ENCODE results near the gene TXN. TPM values are rescaled to one million over a fixed set of nuclear protein-coding genes. Genes with fewer than 3 reads are reported as not detected.

The TXN gene
- total and polyA plus RNA-seq, 2 of the 8 experiments (the other 6 are each of a cell fraction or from before 2014, with no cell fraction given) = 297 to 419 TPM

- no peak overlapping the region for H2BK12ac ChIP-seq (ENCODE audit: low read depth, low read length)
- H4K8ac ChIP-seq (ENCODE audit: extremely low read depth, insufficient read depth, low read length) = no peak overlapping the region
- DNase-seq (ENCODE audit: low read depth in 1 of 2, low spot score in 2 of 2) (no peak), FAIRE-seq (no peak)
- H2BK5ac ChIP-seq (ENCODE audit: low read depth, low read length) = no peak overlapping the region
- H3K14ac ChIP-seq (ENCODE audit: insufficient read length) = no peak overlapping the region
- no peaks in the 10 kb centered on the region for H3K36me3 ChIP-seq (ENCODE audit: control insufficient read depth in 2 of 4, insufficient read depth in 4 of 4, low read length in 3 of 4)
- H3K56ac ChIP-seq (replicated peaks; ENCODE audit: insufficient read length, low read depth, low read length) = no peak overlapping the region
- H4K5ac ChIP-seq (ENCODE audit: insufficient read length, low read depth, low read length) = no peak overlapping the region
- no peaks in the 10 kb centered on the region for H4K20me1 ChIP-seq (replicated peaks in 1 of 2; ENCODE audit: control insufficient read depth in 1 of 2, insufficient read depth in 2 of 2, low read length in 2 of 2)
- no peaks in the 10 kb centered on the region for H3K9me3 ChIP-seq (ENCODE audit: insufficient read depth in 2 of 2, low read depth in 1 of 2, low read length in 1 of 2)
- no peaks in the 10 kb centered on the region for H3K79me2 ChIP-seq (ENCODE audit: control insufficient read depth in 1 of 2, insufficient read depth in 2 of 2, low read length in 2 of 2)
- no peaks in the 10 kb centered on the region; a peak in 1 of 7 replicates for H3K27me3 ChIP-seq (replicated peaks in 1 of 4; ENCODE audit: control insufficient read depth in 3 of 4, extremely low read depth in 1 of 4, insufficient read depth in 3 of 4, low read length in 3 of 4)
- no peak overlapping the region for H2BK20ac ChIP-seq (ENCODE audit: low read length)
- no peak overlapping the region for H2AK5ac ChIP-seq (ENCODE audit: low read depth, low read length)
- no peak overlapping the region for H2BK120ac ChIP-seq (replicated peaks; ENCODE audit: low read depth, low read length)
- WGBS, 2 experiments (ENCODE audit: extremely low coverage in 1 of 2, insufficient coverage in 1 of 2, insufficient read length in 1 of 2, insufficient replicate concordance in 2 of 2, low coverage in 1 of 2, low lambda C conversion rate in 2 of 2, missing lambda C conversion rate in 1 of 2) = 93% methylated on average over 5 of the region's 5 CpGs; no CpG with 5 or more reads in 1 of the 2 experiments
- no peak overlapping the region for H3K18ac ChIP-seq (ENCODE audit: extremely low read depth, low read length)
- H3K4me1 ChIP-seq (replicated peaks in 1 of 4; ENCODE audit: control insufficient read depth in 3 of 4, insufficient read depth in 4 of 4, low read length in 3 of 4) = peaks cover 3 to 13% (median 6%) of the 10 kb centered on the region in 4 experiments; a peak in 5 of 7 replicates
- H3K9ac ChIP-seq (replicated peaks in 1 of 4; ENCODE audit: extremely low read depth in 1 of 4, low read depth in 3 of 4, low read length in 3 of 4) = no peak overlapping the region
- peaks cover 8% of the 10 kb centered on the region for H3K23me2 ChIP-seq (ENCODE audit: low read depth, low read length)
- no peak overlapping the region for H3K27ac ChIP-seq (ENCODE audit: low read depth, low read length)
- H4K91ac ChIP-seq (replicated peaks; ENCODE audit: insufficient read length, low read length) = no peak overlapping the region
- no peak overlapping the region for H2AFZ ChIP-seq (ENCODE audit: low read length)
- H2BK15ac ChIP-seq (ENCODE audit: low read length) = no peak overlapping the region
- H3K4me2 ChIP-seq (ENCODE audit: insufficient read depth in 1 of 2, low read depth in 2 of 2, low read length in 2 of 2) = no peak overlapping the region
- ChIA-PET CTCF (ENCODE audit: partially characterized antibody) (interaction anchor here (2.5 kb wide), 1 partner anchor 10 kb away, joined by 6 read pairs; no protein-coding TSS in a partner anchor), POLR2A (ENCODE audit: partially characterized antibody) (no interaction called here)
- H3K79me1 ChIP-seq (ENCODE audit: low read depth, low read length) = no peaks in the 10 kb centered on the region
- no peak overlapping the region for H3K4ac ChIP-seq (replicated peaks; ENCODE audit: insufficient read length, low read depth, low read length)
- H3K4me3 ChIP-seq (ENCODE audit: extremely low read depth in 1 of 4, insufficient read depth in 2 of 4, low read depth in 3 of 4, low read length in 4 of 4) = no peak overlapping the region
- H3K23ac ChIP-seq (ENCODE audit: insufficient read length) = no peak overlapping the region
- TF ChIP-seq, protein P1, sequence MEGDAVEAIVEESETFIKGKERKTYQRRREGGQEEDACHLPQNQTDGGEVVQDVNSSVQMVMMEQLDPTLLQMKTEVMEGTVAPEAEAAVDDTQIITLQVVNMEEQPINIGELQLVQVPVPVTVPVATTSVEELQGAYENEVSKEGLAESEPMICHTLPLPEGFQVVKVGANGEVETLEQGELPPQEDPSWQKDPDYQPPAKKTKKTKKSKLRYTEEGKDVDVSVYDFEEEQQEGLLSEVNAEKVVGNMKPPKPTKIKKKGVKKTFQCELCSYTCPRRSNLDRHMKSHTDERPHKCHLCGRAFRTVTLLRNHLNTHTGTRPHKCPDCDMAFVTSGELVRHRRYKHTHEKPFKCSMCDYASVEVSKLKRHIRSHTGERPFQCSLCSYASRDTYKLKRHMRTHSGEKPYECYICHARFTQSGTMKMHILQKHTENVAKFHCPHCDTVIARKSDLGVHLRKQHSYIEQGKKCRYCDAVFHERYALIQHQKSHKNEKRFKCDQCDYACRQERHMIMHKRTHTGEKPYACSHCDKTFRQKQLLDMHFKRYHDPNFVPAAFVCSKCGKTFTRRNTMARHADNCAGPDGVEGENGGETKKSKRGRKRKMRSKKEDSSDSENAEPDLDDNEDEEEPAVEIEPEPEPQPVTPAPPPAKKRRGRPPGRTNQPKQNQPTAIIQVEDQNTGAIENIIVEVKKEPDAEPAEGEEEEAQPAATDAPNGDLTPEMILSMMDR (IDR thresholded peaks at IDR 0.05; ENCODE audit: control extremely low read depth in 1 of 3, insufficient read depth in 1 of 3, low read depth in 1 of 3, low read length in 3 of 3) = no peak
- TF ChIP-seq RXRA (IDR thresholded peaks at IDR 0.05; ENCODE audit: insufficient read depth, low read depth, low read length) (no peak), ZNF274 (IDR thresholded peaks at IDR 0.05; ENCODE audit: borderline replicate concordance, extremely low read depth, low read length) (no peak), EZH2 (IDR thresholded peaks at IDR 0.05; ENCODE audit: low read depth, low read length, severe bottlenecking) (no peak), KDM4A (IDR thresholded peaks at IDR 0.05; ENCODE audit: low read depth, low read length, severe bottlenecking) (no peak), RBBP5 (IDR thresholded peaks at IDR 0.05; ENCODE audit: borderline replicate concordance, low read depth, low read length) (no peak), SP1 (IDR thresholded peaks at IDR 0.05; ENCODE audit: low read depth, low read length) (no peak), EGR1 (IDR thresholded peaks at IDR 0.05; ENCODE audit: borderline replicate concordance, low read depth, low read length) (no peak), RNF2 (IDR thresholded peaks at IDR 0.05; ENCODE audit: borderline replicate concordance, low read depth, low read length, missing control alignments, poor library complexity, severe bottlenecking) (no peak)
Observed at GRCh38 chr9:110261632-110262031, 5.3 kb upstream of the TXN start.

Data from H1 (cell line).